ENCODE data around the gene PRKN.

DNA sequence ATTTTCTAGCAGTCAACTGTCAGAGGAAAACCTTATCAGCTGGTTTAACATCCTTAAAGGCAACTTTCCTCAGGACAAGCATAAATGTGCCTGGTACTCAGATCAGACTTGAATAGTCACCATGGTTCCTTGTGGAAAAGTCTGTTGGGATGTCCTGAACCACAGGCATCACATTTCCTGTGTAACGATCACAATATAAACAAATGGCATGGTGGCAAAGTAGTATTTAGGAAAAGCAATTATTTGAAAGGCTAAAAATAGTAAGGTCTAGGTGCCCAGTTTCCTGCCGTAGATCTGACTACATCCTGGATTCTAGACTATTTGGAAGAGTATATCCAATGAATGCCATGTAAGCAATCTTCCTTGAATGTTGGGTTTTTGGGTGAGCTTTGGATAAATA is 1181.8 kb downstream of the PRKN start:
- TF ChIP-seq, protein P1, sequence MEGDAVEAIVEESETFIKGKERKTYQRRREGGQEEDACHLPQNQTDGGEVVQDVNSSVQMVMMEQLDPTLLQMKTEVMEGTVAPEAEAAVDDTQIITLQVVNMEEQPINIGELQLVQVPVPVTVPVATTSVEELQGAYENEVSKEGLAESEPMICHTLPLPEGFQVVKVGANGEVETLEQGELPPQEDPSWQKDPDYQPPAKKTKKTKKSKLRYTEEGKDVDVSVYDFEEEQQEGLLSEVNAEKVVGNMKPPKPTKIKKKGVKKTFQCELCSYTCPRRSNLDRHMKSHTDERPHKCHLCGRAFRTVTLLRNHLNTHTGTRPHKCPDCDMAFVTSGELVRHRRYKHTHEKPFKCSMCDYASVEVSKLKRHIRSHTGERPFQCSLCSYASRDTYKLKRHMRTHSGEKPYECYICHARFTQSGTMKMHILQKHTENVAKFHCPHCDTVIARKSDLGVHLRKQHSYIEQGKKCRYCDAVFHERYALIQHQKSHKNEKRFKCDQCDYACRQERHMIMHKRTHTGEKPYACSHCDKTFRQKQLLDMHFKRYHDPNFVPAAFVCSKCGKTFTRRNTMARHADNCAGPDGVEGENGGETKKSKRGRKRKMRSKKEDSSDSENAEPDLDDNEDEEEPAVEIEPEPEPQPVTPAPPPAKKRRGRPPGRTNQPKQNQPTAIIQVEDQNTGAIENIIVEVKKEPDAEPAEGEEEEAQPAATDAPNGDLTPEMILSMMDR (IDR thresholded peaks at IDR 0.05; ENCODE audit: insufficient read depth, low read depth, low read length): no peak
- no peak for TF ChIP-seq EZH2 (IDR thresholded peaks at IDR 0.05; ENCODE audit: insufficient read depth, low read length)
